Mucosa of descending colon (tissue), 3 donors: ENCODE measurements around the gene PWWP2B. TPM values are rescaled to one million over a fixed set of nuclear protein-coding genes. Genes with fewer than 3 reads are reported as not detected.
A peak's percentile ranks its signal among the peaks of the same experiment; 100 is the strongest.

Experiments used
- ATAC-seq: fragments of 200-7000 bp; cut with Tn5 transposase; one replicate; pipeline ENCODE4 v1.9.1; 2020; ENCODE audit warnings: mild to moderate bottlenecking, moderate library complexity
- DNase-seq, 3 donors: peaks; one replicate each; pipeline ENCODE4 v3.0.0-alpha.2; 2020
- H3K36me3 ChIP-seq: fragments of 200-600 bp; one replicate; pipeline ENCODE4 v1.8.0; 2021; ENCODE audit warnings: low read depth, mild to moderate bottlenecking
- H3K4me1 ChIP-seq: fragments of 200-600 bp; one replicate; pipeline ENCODE4 v1.8.0; 2021; ENCODE audit warnings: low read depth, mild to moderate bottlenecking
- H3K4me3 ChIP-seq: fragments of 200-600 bp; one replicate; pipeline ENCODE4 v1.8.0; 2021; ENCODE audit warnings: mild to moderate bottlenecking
- H3K9me3 ChIP-seq: fragments of 200-600 bp; one replicate; pipeline ENCODE4 v1.8.0; 2021; ENCODE audit warnings: mild to moderate bottlenecking
- CTCF ChIP-seq: fragments of 200-600 bp; IDR thresholded peaks from one replicate; pipeline ENCODE4 v1.8.0; 2022; ENCODE audit warnings: antibody characterized with exemption, mild to moderate bottlenecking
- intact Hi-C, 2 donors: fragments of 100-400 bp; cut with DNase I in 1 of 2; cut with micrococcal nuclease in 1 of 2; formaldehyde crosslinking; loops; one replicate each; pipeline versions ENCODE4 v1.11.0 to v1.11.1; 2022; cut with DNase I, micrococcal nuclease
- total RNA-seq, 3 donors: library from RNA; stranded (reverse); fragmentation: NEBNext Ultra II Directional in 2 of 3; extraction: Animal tissue kit (Norgen Biotek cat#: 25700) in 2 of 3; gene quantifications; one replicate each; pipeline versions ENCODE4 v1.2.1 to v1.2.4, GENCODE V29; 2021 to 2023
- donor health status: DM: no; HTN: no; CAD: no; lungs with moderate emphysema.
- donor health status: DM: no; HTN: no; CAD: no.
- donor health status: DM: no; HTN: yes; CAD: no.

The PWWP2B gene
- total RNA-seq, 3 donors from 2014 or later, result 37.7 to 55.6 (median 41.7) TPM

GRCh38 chr10:132408367-132408781, 11.4 kb downstream of the PWWP2B start:
- DNase-seq (peak in 2 of 3 donors; percentile 81 to 83), ATAC-seq (peak; percentile 55)
- intact Hi-C loops, result no loop called here
- no peaks in the 10 kb centered on the region for H3K9me3 ChIP-seq
- H3K4me1 ChIP-seq, result peaks cover 72% of the 10 kb centered on the region
- peaks cover 7% of the 10 kb centered on the region for H3K36me3 ChIP-seq
- no peak overlapping the region for H3K4me3 ChIP-seq
- no peak for TF ChIP-seq CTCF

GRCh38 chr10:132408823-132409666, 12.0 kb downstream of the PWWP2B start:
- no peak overlapping the region for H3K4me3 ChIP-seq
- peaks cover 7% of the 10 kb centered on the region for H3K36me3 ChIP-seq
- TF ChIP-seq CTCF, result no peak
- intact Hi-C loops, result no loop called here
- no peaks in the 10 kb centered on the region for H3K9me3 ChIP-seq
- DNase-seq, result peak; percentile 74 to 87 (median 79)
- H3K4me1 ChIP-seq, result peaks cover 77% of the 10 kb centered on the region
- ATAC-seq, result peak; percentile 71

GRCh38 chr10:132409667-132410028, 12.6 kb downstream of the PWWP2B start:
- DNase-seq, result peak in 2 of 3 donors; percentile 45

GRCh38 chr10:132410056-132410778, 13.2 kb downstream of the PWWP2B start:
- H3K4me1 ChIP-seq, result peaks cover 75% of the 10 kb centered on the region
- no peak for TF ChIP-seq CTCF
- DNase-seq, result peak in 2 of 3 donors; percentile 59 to 61
- peaks cover 6% of the 10 kb centered on the region for H3K36me3 ChIP-seq
- intact Hi-C loops, result no loop called here
- H3K9me3 ChIP-seq, result no peaks in the 10 kb centered on the region
- ATAC-seq, result no peak
- H3K4me3 ChIP-seq, result no peak overlapping the region

More at GRCh38 chr10:132409667-132410028, 12.6 kb downstream of the PWWP2B start:
- no peaks in the 10 kb centered on the region for H3K9me3 ChIP-seq
- H3K4me1 ChIP-seq, result peaks cover 75% of the 10 kb centered on the region
- peaks cover 7% of the 10 kb centered on the region for H3K36me3 ChIP-seq
- no peak for TF ChIP-seq CTCF
- H3K4me3 ChIP-seq, result no peak overlapping the region
- intact Hi-C loops, result no loop called here
- ATAC-seq, result no peak

GRCh38 chr10:132410779-132411532, 14.0 kb downstream of the PWWP2B start:
- intact Hi-C loops, result no loop called here
- H3K4me1 ChIP-seq, result peaks cover 75% of the 10 kb centered on the region
- TF ChIP-seq CTCF, result no peak
- H3K9me3 ChIP-seq, result no peaks in the 10 kb centered on the region
- DNase-seq, result peak in 2 of 3 donors; percentile 46 to 57
- ATAC-seq, result no peak
- no peaks in the 10 kb centered on the region for H3K36me3 ChIP-seq
- no peak overlapping the region for H3K4me3 ChIP-seq
